ENCODE data around the gene COL24A1. TPM values are rescaled to one million over a fixed set of nuclear protein-coding genes. Genes with fewer than 3 reads are reported as not detected.

Gene COL24A1
- total RNA-seq, 3 donors from 2014 or later, result 0.33 to 1.3 (median 0.48) TPM

DNA sequence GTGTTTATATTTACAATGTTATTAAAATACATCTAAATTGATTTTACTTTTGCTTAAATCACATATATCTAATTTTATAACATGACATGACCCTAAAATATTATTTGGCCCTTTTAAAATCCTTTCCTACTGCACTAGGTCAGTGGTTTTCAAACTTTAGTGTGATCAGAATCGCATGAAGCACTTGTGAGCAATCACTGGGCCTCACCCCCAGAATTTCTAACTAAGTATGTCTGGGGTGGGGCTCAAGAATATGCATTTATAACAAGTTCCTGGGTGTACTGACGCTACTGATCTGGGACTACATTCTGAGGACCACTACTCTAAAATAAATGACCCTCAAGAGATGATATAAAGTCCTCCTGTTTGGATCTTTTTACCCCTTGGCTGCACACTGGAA, 8.8 kb downstream of the COL24A1 start:
- H3K36me3 ChIP-seq, result no peaks in the 10 kb centered on the region
- no peak overlapping the region for H3K4me3 ChIP-seq
- no peak for DNase-seq (ENCODE audit: low spot score in 2 of 2)
- intact Hi-C loops (cut with DNase I; ENCODE audit: low total_unique reads), result no loop called here
- no peaks in the 10 kb centered on the region for H3K4me1 ChIP-seq
- H3K9me3 ChIP-seq, result no peaks in the 10 kb centered on the region
- TF ChIP-seq, protein P1, sequence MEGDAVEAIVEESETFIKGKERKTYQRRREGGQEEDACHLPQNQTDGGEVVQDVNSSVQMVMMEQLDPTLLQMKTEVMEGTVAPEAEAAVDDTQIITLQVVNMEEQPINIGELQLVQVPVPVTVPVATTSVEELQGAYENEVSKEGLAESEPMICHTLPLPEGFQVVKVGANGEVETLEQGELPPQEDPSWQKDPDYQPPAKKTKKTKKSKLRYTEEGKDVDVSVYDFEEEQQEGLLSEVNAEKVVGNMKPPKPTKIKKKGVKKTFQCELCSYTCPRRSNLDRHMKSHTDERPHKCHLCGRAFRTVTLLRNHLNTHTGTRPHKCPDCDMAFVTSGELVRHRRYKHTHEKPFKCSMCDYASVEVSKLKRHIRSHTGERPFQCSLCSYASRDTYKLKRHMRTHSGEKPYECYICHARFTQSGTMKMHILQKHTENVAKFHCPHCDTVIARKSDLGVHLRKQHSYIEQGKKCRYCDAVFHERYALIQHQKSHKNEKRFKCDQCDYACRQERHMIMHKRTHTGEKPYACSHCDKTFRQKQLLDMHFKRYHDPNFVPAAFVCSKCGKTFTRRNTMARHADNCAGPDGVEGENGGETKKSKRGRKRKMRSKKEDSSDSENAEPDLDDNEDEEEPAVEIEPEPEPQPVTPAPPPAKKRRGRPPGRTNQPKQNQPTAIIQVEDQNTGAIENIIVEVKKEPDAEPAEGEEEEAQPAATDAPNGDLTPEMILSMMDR (IDR thresholded peaks at IDR 0.05), result no peak
- TF ChIP-seq POLR2AphosphoS5 (IDR thresholded peaks at IDR 0.05) (no peak), POLR2A (IDR thresholded peaks at IDR 0.05) (no peak)
- H3K27ac ChIP-seq, result no peak overlapping the region
- H3K27me3 ChIP-seq, result no peaks in the 10 kb centered on the region

DNA sequence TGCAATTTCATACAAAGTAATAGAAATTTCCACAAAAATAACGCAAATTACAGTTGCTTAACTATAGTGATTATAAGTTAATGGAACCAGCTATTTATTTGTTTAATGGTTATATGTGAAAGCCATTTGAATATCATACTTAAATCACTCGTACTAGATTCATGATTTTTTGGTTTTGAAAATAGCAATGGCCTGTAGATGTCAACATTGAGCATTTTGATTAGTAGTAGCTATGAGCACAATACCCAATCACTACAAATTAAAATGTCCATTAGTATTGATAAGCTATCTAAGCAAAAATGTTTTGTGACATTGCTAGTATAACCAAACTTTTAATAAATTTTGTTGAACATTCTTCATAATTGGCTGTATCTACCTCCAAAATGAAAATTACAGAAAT, 10.0 kb downstream of the COL24A1 start:
- no peak overlapping the region for H3K4me3 ChIP-seq
- intact Hi-C loops (cut with DNase I; ENCODE audit: low total_unique reads), result no loop called here
- no peaks in the 10 kb centered on the region for H3K27me3 ChIP-seq
- no peaks in the 10 kb centered on the region for H3K4me1 ChIP-seq
- H3K27ac ChIP-seq, result no peak overlapping the region
- TF ChIP-seq, protein P1 (IDR thresholded peaks at IDR 0.05), result no peak
- TF ChIP-seq POLR2A (IDR thresholded peaks at IDR 0.05), result no peak
- DNase-seq (ENCODE audit: low spot score in 2 of 2), result no peak
- no peaks in the 10 kb centered on the region for H3K9me3 ChIP-seq
- no peaks in the 10 kb centered on the region for H3K36me3 ChIP-seq

DNA sequence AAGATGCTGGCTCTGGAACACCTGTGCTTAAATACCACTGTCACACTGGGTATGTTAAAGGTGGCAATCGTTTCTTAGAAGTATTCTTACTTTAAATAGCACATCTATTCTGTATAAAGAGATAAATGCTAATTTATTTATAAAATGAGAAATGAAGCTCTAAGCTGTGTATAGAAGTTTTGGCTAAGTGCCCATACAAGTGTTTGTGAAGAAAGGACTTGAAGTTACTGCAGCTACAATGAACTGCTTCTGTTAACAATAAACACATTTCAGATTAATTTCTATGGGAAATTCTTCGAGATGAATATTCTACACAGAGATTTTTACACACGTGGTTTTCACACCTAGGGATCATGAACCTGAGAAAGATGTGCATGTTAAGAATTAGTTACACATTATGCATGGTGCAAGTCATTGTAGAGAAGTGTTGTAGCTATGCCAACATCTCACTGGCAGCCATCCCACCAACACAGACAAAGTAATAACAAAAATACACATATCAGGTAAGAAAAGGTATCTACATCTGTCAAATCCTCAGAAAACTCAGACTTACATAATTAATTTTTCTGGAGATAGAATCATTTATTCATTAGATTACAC, 16.2 kb downstream of the COL24A1 start:
- no peaks in the 10 kb centered on the region for H3K9me3 ChIP-seq
- no peaks in the 10 kb centered on the region for H3K27me3 ChIP-seq
- H3K27ac ChIP-seq, result no peak overlapping the region
- intact Hi-C loops (cut with DNase I; ENCODE audit: low total_unique reads), result no loop called here
- H3K36me3 ChIP-seq, result no peaks in the 10 kb centered on the region
- TF ChIP-seq POLR2AphosphoS5 (IDR thresholded peaks at IDR 0.05) (no peak), POLR2A (IDR thresholded peaks at IDR 0.05) (no peak)
- TF ChIP-seq, protein P1 (IDR thresholded peaks at IDR 0.05), result no peak
- DNase-seq (ENCODE audit: low spot score in 2 of 2), result no peak
- H3K4me1 ChIP-seq, result no peaks in the 10 kb centered on the region
- no peak overlapping the region for H3K4me3 ChIP-seq

DNA sequence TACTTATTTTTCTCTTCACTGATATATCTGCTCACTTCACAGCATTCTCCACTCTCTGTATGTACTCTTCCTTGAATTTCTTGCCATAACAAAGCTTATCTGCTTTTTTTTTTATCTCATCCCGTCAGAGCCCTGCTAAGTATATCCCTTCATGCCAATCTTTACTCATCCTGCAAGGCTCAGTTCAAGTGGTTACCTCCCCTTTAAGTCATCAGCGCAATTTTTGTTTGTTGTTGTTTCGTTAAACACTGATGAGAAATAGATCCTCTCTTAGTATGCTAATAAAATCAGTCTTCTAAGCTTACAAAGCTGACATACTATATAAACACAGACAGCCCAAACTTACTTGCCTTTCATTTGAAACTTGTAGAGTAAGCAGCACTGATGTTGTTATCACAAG, 17.8 kb downstream of the COL24A1 start:
- Histone ChIP-seq H3K36me3 (no peaks in the 10 kb centered on the region), H3K9me3 (no peaks in the 10 kb centered on the region), H3K4me1 (no peaks in the 10 kb centered on the region), H3K27ac (no peak overlapping the region), H3K27me3 (no peaks in the 10 kb centered on the region), H3K4me3 (no peak overlapping the region)
- intact Hi-C loops (cut with DNase I; ENCODE audit: low total_unique reads), result loop anchor here (5.0 kb wide), 1 partner anchor 1031 kb away; no protein-coding TSS in a partner anchor
- DNase-seq (ENCODE audit: low spot score in 2 of 2), result no peak
- no peak for TF ChIP-seq POLR2A (IDR thresholded peaks at IDR 0.05)
- TF ChIP-seq POLR2AphosphoS5 (IDR thresholded peaks at IDR 0.05), result no peak
- TF ChIP-seq, protein P1 (IDR thresholded peaks at IDR 0.05), result no peak

DNA sequence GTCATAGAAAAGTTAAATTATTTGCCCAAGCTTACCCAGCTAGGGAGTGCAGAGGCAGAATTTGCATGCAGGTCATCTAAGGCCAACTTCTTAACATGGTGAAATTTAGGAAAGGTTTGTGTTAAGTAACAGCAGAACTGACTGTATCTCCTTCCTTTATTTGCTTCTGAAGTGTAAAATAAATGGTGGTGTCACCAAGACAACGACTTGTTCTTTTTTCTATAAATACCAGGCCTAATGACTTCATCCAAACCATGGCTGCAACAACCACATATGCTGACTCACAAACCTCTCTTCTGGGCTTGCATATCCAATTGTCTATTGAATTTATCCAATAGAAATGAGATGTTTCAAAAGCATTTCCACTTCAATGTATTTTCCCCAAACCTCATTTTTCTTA, 19.1 kb downstream of the COL24A1 start:
- intact Hi-C loops (cut with DNase I; ENCODE audit: low total_unique reads), result loop anchor here (5.0 kb wide), 1 partner anchor 1030 kb away; no protein-coding TSS in a partner anchor
- TF ChIP-seq POLR2A (IDR thresholded peaks at IDR 0.05), result no peak
- TF ChIP-seq POLR2AphosphoS5 (IDR thresholded peaks at IDR 0.05), result no peak
- TF ChIP-seq, protein P1 (IDR thresholded peaks at IDR 0.05), result no peak
- no peaks in the 10 kb centered on the region for H3K4me1 ChIP-seq

More for the DNA sequence above, 19.1 kb downstream of the COL24A1 start:
- Histone ChIP-seq H3K27me3 (no peaks in the 10 kb centered on the region), H3K27ac (no peak overlapping the region), H3K36me3 (no peaks in the 10 kb centered on the region), H3K9me3 (no peaks in the 10 kb centered on the region), H3K4me3 (no peak overlapping the region)
- DNase-seq (ENCODE audit: low spot score in 2 of 2), result no peak

Data from breast epithelium (tissue), 4 donors.